Karpas-422 (cell line): ENCODE data around the gene SLC11A1. TPM values are rescaled to one million over a fixed set of nuclear protein-coding genes. Genes with fewer than 3 reads are reported as not detected.

ENCODE experiments used
- DNase-seq: peaks from one replicate; pipeline ENCODE4 v3.0.0-alpha.2; 2015
- H2AFZ ChIP-seq: fragments of 200-600 bp; sonication (generic); 2 replicates; pipeline ENCODE4 v1.6.1; 2014; ENCODE audit warnings: antibody characterized with exemption, low read length, mixed read lengths
- H3K27ac ChIP-seq: fragments of 200-600 bp; sonication (generic); 2 replicates; pipeline ENCODE4 v1.5.1; 2014; ENCODE audit warnings: mild to moderate bottlenecking, low read length, moderate library complexity
- H3K27me3 ChIP-seq: fragments of 200-600 bp; sonication (generic); 2 replicates; pipeline ENCODE4 v1.6.1; 2014; ENCODE audit warnings: low read length, mixed read lengths
- H3K36me3 ChIP-seq: fragments of 200-600 bp; sonication (generic); 2 replicates; pipeline ENCODE4 v1.6.1; 2014; ENCODE audit warnings: low read length, mixed read lengths; ENCODE audit not compliant: insufficient read depth
- H3K4me1 ChIP-seq: fragments of 200-600 bp; sonication (generic); 2 replicates; pipeline ENCODE4 v1.6.1; 2014; ENCODE audit warnings: mild to moderate bottlenecking, low read length, mixed read lengths
- H3K4me2 ChIP-seq: fragments of 200-600 bp; sonication (generic); 2 replicates; pipeline ENCODE4 v1.6.1; 2014; ENCODE audit warnings: low read length, low read depth, mild to moderate bottlenecking; ENCODE audit not compliant: poor library complexity, severe bottlenecking
- H3K4me3 ChIP-seq: fragments of 200-600 bp; sonication (generic); 2 replicates; pipeline ENCODE4 v1.5.1; 2014; ENCODE audit warnings: mild to moderate bottlenecking, antibody characterized with exemption, low read length, mixed read lengths
- H3K79me2 ChIP-seq: fragments of 200-600 bp; sonication (generic); 2 replicates; pipeline ENCODE4 v1.6.1; 2014; ENCODE audit warnings: mild to moderate bottlenecking, low read length, mixed read lengths
- H3K9ac ChIP-seq: fragments of 200-600 bp; sonication (generic); 2 replicates; pipeline ENCODE4 v1.6.0; 2014; ENCODE audit warnings: low read length
- H3K9me2 ChIP-seq: fragments of 200-600 bp; sonication (generic), shearing (Covaris generic); replicated peaks from 2 replicates; pipeline ENCODE4 v1.6.0; 2014; ENCODE audit warnings: mild to moderate bottlenecking, low read length, moderate library complexity; ENCODE audit not compliant: insufficient read depth
- H3K9me3 ChIP-seq: fragments of 300-700, 200-600 bp; sonication (generic); 2 replicates; pipeline ENCODE4 v1.6.1; 2014; ENCODE audit warnings: low read length, mixed read lengths
- H4K20me1 ChIP-seq: fragments of 200-600 bp; sonication (generic); 2 replicates; pipeline ENCODE4 v1.6.1; 2014; ENCODE audit warnings: mild to moderate bottlenecking, antibody characterized with exemption, low read length, low read depth; ENCODE audit not compliant: insufficient read depth
- total RNA-seq: library from RNA; depleted of rRNA; stranded (reverse); fragments of >200 nt; shearing (Covaris generic); gene quantifications from 2 replicates; pipeline ENCODE4 v1.2.3, GENCODE V29; 2014; ENCODE audit warnings: low replicate concordance

Gene SLC11A1
- total RNA-seq, 1 experiment from 2014 or later = not detected

GRCh38 chr2:218406949-218407618 is 25.0 kb downstream of the SLC11A1 start:
- H3K4me3 ChIP-seq = peak overlapping the region; percentile 76
- H3K27me3 ChIP-seq = no peaks in the 10 kb centered on the region
- H2AFZ ChIP-seq = peak overlapping the region; percentile 68
- H3K79me2 ChIP-seq = peaks cover 4% of the 10 kb centered on the region; the same call in 1 of the 2 replicates
- H3K9me3 ChIP-seq = no peaks in the 10 kb centered on the region
- peak overlapping the region; percentile 81 for H3K9ac ChIP-seq
- H4K20me1 ChIP-seq = no peaks in the 10 kb centered on the region
- no peaks in the 10 kb centered on the region for H3K9me2 ChIP-seq
- peak overlapping the region; percentile 33; the same call in 1 of the 2 replicates for H3K27ac ChIP-seq
- H3K36me3 ChIP-seq = peaks cover 10% of the 10 kb centered on the region; the same call in 1 of the 2 replicates
- peak; percentile 60 for DNase-seq
- peak overlapping the region; percentile 76 for H3K4me2 ChIP-seq
- peaks cover 34% of the 10 kb centered on the region for H3K4me1 ChIP-seq

GRCh38 chr2:218407717-218408116 is 25.6 kb downstream of the SLC11A1 start:
- no peak overlapping the region for H3K4me3 ChIP-seq
- H3K4me2 ChIP-seq = no peak overlapping the region
- H3K27ac ChIP-seq = no peak overlapping the region
- H2AFZ ChIP-seq = no peak overlapping the region
- no peaks in the 10 kb centered on the region for H3K9me2 ChIP-seq
- no peaks in the 10 kb centered on the region for H3K27me3 ChIP-seq
- no peaks in the 10 kb centered on the region for H4K20me1 ChIP-seq
- peaks cover 34% of the 10 kb centered on the region for H3K4me1 ChIP-seq
- H3K79me2 ChIP-seq = peaks cover under 1% of the 10 kb centered on the region; the same call in 1 of the 2 replicates
- no peak overlapping the region for H3K9ac ChIP-seq
- no peaks in the 10 kb centered on the region for H3K9me3 ChIP-seq
- H3K36me3 ChIP-seq = 0 out of 2 replicates have a peak, but pooled peaks cover 9% of the 10 kb centered on the region
- peak; percentile 35 for DNase-seq

- Histone ChIP-seq H3K4me1 (peaks cover 4% of the 10 kb centered on the region), H3K4me3 (no peak overlapping the region), H3K9ac (no peak overlapping the region), H3K27me3 (no peaks in the 10 kb centered on the region), H4K20me1 (no peaks in the 10 kb centered on the region), H3K9me2 (no peaks in the 10 kb centered on the region), H3K27ac (no peak overlapping the region), H3K36me3 (no peaks in the 10 kb centered on the region), H3K79me2 (no peaks in the 10 kb centered on the region), H3K9me3 (no peaks in the 10 kb centered on the region), H3K4me2 (no peak overlapping the region), H2AFZ (no peak overlapping the region)
- DNase-seq = peak; percentile 41
These were observed 36.2 kb downstream of the SLC11A1 start for GRCh38 chr2:218418321-218418716.

GRCh38 chr2:218418717-218419458 is 36.8 kb downstream of the SLC11A1 start, which contains the start of gene VIL1:
TSS of gene VIL1 (plus strand) at chr2:218419123. CDS start at chr2:218423779, 4,656 bp downstream.
- H3K79me2 ChIP-seq = no peaks in the 10 kb centered on the region
- peak; percentile 44 for DNase-seq
- H3K9me2 ChIP-seq = no peaks in the 10 kb centered on the region
- H3K36me3 ChIP-seq = no peaks in the 10 kb centered on the region
- H2AFZ ChIP-seq = no peak within 1 kb of the TSS
- no peaks in the 10 kb centered on the region for H3K9me3 ChIP-seq
- no peak within 1 kb of the TSS for H3K27ac ChIP-seq
- H4K20me1 ChIP-seq = no peaks in the 10 kb centered on the region
- H3K4me2 ChIP-seq = no peak within 1 kb of the TSS
- no peak within 1 kb of the TSS for H3K9ac ChIP-seq
- H3K4me3 ChIP-seq = no peak within 1 kb of the TSS
- H3K4me1 ChIP-seq = peaks cover 4% of the 10 kb centered on the region
- H3K27me3 ChIP-seq = no peaks in the 10 kb centered on the region

DNA sequence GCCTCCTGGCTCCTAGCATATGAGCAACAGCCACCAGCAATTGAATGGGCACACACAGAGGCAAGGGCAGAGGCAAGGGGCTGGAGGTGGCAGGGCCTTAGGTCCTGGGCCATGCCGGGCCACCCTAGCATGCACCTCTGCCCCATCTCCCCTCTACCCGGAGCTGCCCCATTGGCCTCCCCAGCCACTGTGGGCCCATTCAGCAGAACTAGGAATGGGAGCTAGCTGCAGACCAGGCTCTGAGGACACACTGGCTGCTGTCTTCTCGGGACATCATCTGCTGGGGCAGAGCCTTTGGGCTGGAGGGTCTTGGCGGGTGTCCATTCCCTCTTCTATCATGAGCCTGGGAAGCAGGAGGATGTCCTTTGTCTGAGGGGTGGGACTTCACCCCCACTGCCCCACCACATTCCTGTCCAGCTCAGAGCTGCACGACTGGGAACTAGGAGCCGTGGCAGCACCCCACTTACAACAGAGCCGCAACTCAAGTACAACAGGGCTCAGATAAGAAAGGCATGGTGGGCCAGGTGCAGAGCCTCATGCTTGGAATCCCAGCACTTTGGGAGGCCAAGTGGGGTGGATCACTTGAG is 37.6 kb downstream of the SLC11A1 start:
- Histone ChIP-seq H2AFZ (no peak overlapping the region), H3K27me3 (no peaks in the 10 kb centered on the region), H3K4me3 (no peak overlapping the region), H3K79me2 (no peaks in the 10 kb centered on the region), H3K9me2 (no peaks in the 10 kb centered on the region), H3K4me2 (no peak overlapping the region), H3K9ac (no peak overlapping the region), H3K4me1 (peaks cover 4% of the 10 kb centered on the region), H3K9me3 (no peaks in the 10 kb centered on the region), H3K36me3 (no peaks in the 10 kb centered on the region), H4K20me1 (no peaks in the 10 kb centered on the region), H3K27ac (no peak overlapping the region)
- peak; percentile 33 for DNase-seq

- H3K79me2 ChIP-seq = no peaks in the 10 kb centered on the region
- H4K20me1 ChIP-seq = no peaks in the 10 kb centered on the region
- H2AFZ ChIP-seq = no peak overlapping the region
- H3K27me3 ChIP-seq = no peaks in the 10 kb centered on the region
- no peak overlapping the region for H3K4me3 ChIP-seq
- H3K9me2 ChIP-seq = no peaks in the 10 kb centered on the region
- H3K4me1 ChIP-seq = peaks cover 4% of the 10 kb centered on the region
- H3K9me3 ChIP-seq = no peaks in the 10 kb centered on the region
- peak; percentile 27 for DNase-seq
- H3K27ac ChIP-seq = no peak overlapping the region
- H3K9ac ChIP-seq = no peak overlapping the region
- no peaks in the 10 kb centered on the region for H3K36me3 ChIP-seq
- H3K4me2 ChIP-seq = no peak overlapping the region
These were observed 39.0 kb downstream of the SLC11A1 start for GRCh38 chr2:218421027-218421426.

GRCh38 chr2:218422403-218423086 is 40.5 kb downstream of the SLC11A1 start:
- no peak overlapping the region for H3K4me3 ChIP-seq
- no peaks in the 10 kb centered on the region for H3K9me2 ChIP-seq
- H3K4me2 ChIP-seq = no peak overlapping the region
- no peaks in the 10 kb centered on the region for H4K20me1 ChIP-seq
- H3K27ac ChIP-seq = no peak overlapping the region
- H3K4me1 ChIP-seq = peaks cover 4% of the 10 kb centered on the region
- no peak overlapping the region for H3K9ac ChIP-seq
- no peaks in the 10 kb centered on the region for H3K9me3 ChIP-seq
- no peaks in the 10 kb centered on the region for H3K79me2 ChIP-seq
- no peaks in the 10 kb centered on the region for H3K27me3 ChIP-seq
- H2AFZ ChIP-seq = no peak overlapping the region
- DNase-seq = peak; percentile 14
- no peaks in the 10 kb centered on the region for H3K36me3 ChIP-seq
